ENCODE data around the gene RNF6.

DNA sequence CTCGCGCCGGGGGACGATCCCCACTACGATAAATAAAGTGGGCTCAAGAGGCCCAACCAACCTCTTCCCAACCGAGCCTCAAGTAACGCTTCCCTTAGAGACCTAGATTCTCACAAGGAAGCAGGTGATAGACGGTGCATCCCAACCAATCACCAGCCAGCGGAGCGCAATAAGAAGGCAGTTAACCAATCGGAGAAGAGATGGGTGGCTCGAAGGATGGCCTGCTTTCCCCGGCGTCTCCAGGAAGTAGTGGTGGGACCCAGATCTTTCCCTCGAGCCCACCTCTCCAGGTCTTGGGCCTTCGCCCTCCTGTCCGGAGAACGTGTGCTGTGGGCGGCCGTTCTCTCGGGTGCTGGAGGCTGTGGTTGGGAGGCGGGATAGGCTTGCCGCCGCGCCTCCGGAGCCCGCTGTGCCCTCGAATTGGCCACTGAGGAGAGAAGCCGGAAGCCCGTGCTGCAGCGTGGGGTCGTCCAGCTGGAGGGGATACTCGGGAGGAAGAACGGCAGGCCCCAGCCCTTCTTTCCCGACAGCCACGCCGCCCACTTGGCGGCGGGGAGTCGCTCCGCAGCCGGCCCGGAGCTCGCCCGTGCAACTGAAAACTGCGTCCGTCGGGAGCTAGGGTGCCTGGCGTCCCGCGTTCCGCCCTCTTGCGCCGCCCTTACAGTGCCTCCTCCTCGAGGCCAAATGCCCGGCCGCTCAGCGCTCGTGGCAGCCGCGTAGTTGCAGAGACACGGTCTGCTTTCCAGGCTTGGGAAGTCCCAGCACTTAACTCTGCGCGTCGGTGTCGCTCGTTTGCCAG, at the start of gene RNF6:
- TF ChIP-seq POLR2AphosphoS5 (IDR thresholded peaks at IDR 0.05; ENCODE audit: borderline replicate concordance, low read depth, low read length) (peak; percentile 71), EZH2 (IDR thresholded peaks at IDR 0.05) (no peak)

Measured in SK-N-MC (cell line).